T-cell (primary cell): ENCODE results near the gene RPTOR. TPM values are rescaled to one million over a fixed set of nuclear protein-coding genes. Genes with fewer than 3 reads are reported as not detected.
A peak's percentile ranks its signal among the peaks of the same experiment; 100 is the strongest.
"Not testable (repeated sequence)": the region's sequence is repeated elsewhere in the genome, so short reads cannot be mapped to it uniquely, and the experiment has no call there.

Source experiments
- ATAC-seq, 4 experiments: fragments of 200-7000 bp in 3 of 4; fragments of 150-1000 bp in 1 of 4; cut with Tn5 transposase; replicated peaks in 1 of 4; 1 replicate in 3 of 4; 2 replicates in 1 of 4; pipeline ENCODE4 v1.10.0; 2021; ENCODE audit warnings: moderate library complexity in 3 of 4, mild to moderate bottlenecking in 2 of 4, moderate number of reproducible peaks in 1 of 4
- CTCF ChIA-PET, 2 donors: fragments of 300-600 bp; sonication (Branson Sonifier 250); formaldehyde crosslinking; loops; one replicate each; lab custom pipeline; 2022; ENCODE audit warnings: antibody characterized with exemption in 2 of 2; lab: Charles Lee
- POLR2A ChIA-PET, 2 donors: fragments of 300-600 bp; sonication (Branson Sonifier 250); formaldehyde crosslinking; loops; one replicate each; lab custom pipeline; 2022; ENCODE audit warnings: antibody characterized with exemption in 2 of 2; lab: Charles Lee
- DNase-seq, 35 experiments: peaks; one replicate each; pipeline versions ENCODE4 v3.0.0 to v3.0.0-alpha.2; 2013 to 2023
- H3K27ac ChIP-seq: one replicate; pipeline ENCODE4 v1.5.1; 2013; ENCODE audit warnings: low read length
- H3K27me3 ChIP-seq, 2 experiments: replicated peaks in 1 of 2; 1 replicate in 1 of 2; 2 replicates in 1 of 2; pipeline versions ENCODE4 v1.6.1 to v1.7.0; 2013; ENCODE audit warnings: low read length in 1 of 2, mixed read lengths in 1 of 2; ENCODE audit not compliant: control insufficient read depth in 2 of 2, insufficient read depth in 2 of 2; ENCODE audit errors: extremely low read depth in 1 of 2
- H3K36me3 ChIP-seq, 2 donors: 1 replicate in 1 of 2; 2 replicates in 1 of 2; pipeline versions ENCODE4 v1.6.1 to v1.7.0; 2013; ENCODE audit warnings: low read length in 1 of 2; ENCODE audit not compliant: control insufficient read depth in 2 of 2, insufficient read depth in 1 of 2; ENCODE audit errors: extremely low read depth in 1 of 2
- H3K4me1 ChIP-seq, 2 experiments: 1 replicate in 1 of 2; 2 replicates in 1 of 2; pipeline versions ENCODE4 v1.6.1 to v1.7.0; 2013; ENCODE audit warnings: low read length in 2 of 2, mixed read lengths in 1 of 2; ENCODE audit not compliant: insufficient read depth in 2 of 2, control insufficient read depth in 1 of 2; ENCODE audit errors: extremely low read depth in 1 of 2
- H3K4me3 ChIP-seq, 2 donors: 1 replicate in 1 of 2; 2 replicates in 1 of 2; pipeline versions ENCODE4 v1.5.1 to v1.7.0; 2013; ENCODE audit warnings: mild to moderate bottlenecking in 2 of 2, low read length in 1 of 2, moderate library complexity in 1 of 2; ENCODE audit not compliant: control insufficient read depth in 1 of 2; ENCODE audit errors: extremely low read depth in 1 of 2
- H3K9me3 ChIP-seq: 2 replicates; pipeline ENCODE4 v1.7.0; 2013
- H3K27ac Mint-ChIP-seq, 2 donors: one replicate each; pipeline ENCODE4 v1.8.0; 2020 to 2021; ENCODE audit warnings: mild to moderate bottlenecking in 2 of 2, mixed read lengths in 2 of 2
- H3K27me3 Mint-ChIP-seq, 2 donors: one replicate each; pipeline ENCODE4 v1.8.0; 2021 to 2022; ENCODE audit warnings: mixed read lengths in 2 of 2
- H3K36me3 Mint-ChIP-seq: one replicate; pipeline ENCODE4 v1.8.0; 2021; ENCODE audit warnings: mixed read lengths
- H3K4me1 Mint-ChIP-seq, 3 donors: one replicate each; pipeline ENCODE4 v1.8.0; 2020 to 2022; ENCODE audit warnings: mixed read lengths in 3 of 3, mild to moderate bottlenecking in 1 of 3
- H3K4me3 Mint-ChIP-seq, 3 donors: one replicate each; pipeline ENCODE4 v1.8.0; 2020 to 2022; ENCODE audit warnings: mild to moderate bottlenecking in 3 of 3, mixed read lengths in 3 of 3, moderate library complexity in 3 of 3
- H3K9me3 Mint-ChIP-seq, 3 donors: one replicate each; pipeline ENCODE4 v1.8.0; 2020 to 2022; ENCODE audit warnings: mixed read lengths in 3 of 3
- WGBS: methylation state at CpG from one replicate; pipeline ENCODE4 v1.1.5; 2013; ENCODE audit warnings: missing lambda C conversion rate; ENCODE audit not compliant: insufficient coverage; 5-methylcytosine and 5-hydroxymethylcytosine counted together
- total RNA-seq, 35 experiments: library from RNA in 6 of 35; stranded (reverse) in 6 of 35; fragments of 120-200 nt in 1 of 35; gene quantifications; one replicate each; pipeline versions ENCODE4 v1.2.1 to v1.2.4 and lab custom pipeline; 2013 to 2026

The RPTOR gene
- total RNA-seq, 5 donors from 2014 or later (not counting 1 experiment from before 2014, with no cell fraction given) = 59.4 to 76.8 (median 71.4) TPM

DNA sequence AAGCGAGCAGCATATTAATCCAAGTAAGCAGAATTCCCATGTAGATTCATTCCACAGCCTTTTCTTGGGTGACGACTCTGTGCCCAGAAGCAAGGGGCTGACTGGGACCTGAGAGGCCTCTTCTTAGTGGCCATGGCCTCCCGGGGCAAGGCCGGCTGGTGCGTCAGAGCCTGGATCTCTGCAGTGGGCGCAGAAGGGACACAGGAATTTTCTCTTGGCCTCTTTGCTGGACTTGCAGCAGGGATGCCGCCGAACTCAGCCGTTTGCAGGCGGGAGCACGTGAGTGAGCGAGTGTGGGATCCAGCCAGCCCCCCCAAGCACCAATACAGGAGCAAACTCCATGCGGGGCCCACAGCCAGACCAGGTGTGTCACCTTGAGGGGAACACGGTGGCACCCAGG lies 151.8 kb downstream of the RPTOR start:
- ChIA-PET CTCF (no interaction called here), POLR2A (no interaction called here)
- Histone ChIP-seq H3K27me3 (no peaks in the 10 kb centered on the region), H3K9me3 (no peaks in the 10 kb centered on the region), H3K36me3 (peaks cover 0 to 7% of the 10 kb centered on the region in 2 donors), H3K4me3 (no peak overlapping the region), H3K4me1 (peaks cover 0 to 41% of the 10 kb centered on the region in 2 experiments), H3K27ac (no peak overlapping the region)
- peaks cover 4 to 6% (median 5%) of the 10 kb centered on the region in 3 donors for H3K9me3 Mint-ChIP-seq
- ATAC-seq (no peak), DNase-seq (no peak)
- 91% methylated on average over 11 of the region's 14 CpGs for WGBS
- H3K4me3 Mint-ChIP-seq = no peak overlapping the region
- peaks cover 43 to 67% (median 52%) of the 10 kb centered on the region in 3 donors for H3K4me1 Mint-ChIP-seq
- peaks cover 2% of the 10 kb centered on the region for H3K36me3 Mint-ChIP-seq
- H3K27ac Mint-ChIP-seq = no peak overlapping the region
- no peaks in the 10 kb centered on the region for H3K27me3 Mint-ChIP-seq

GRCh38 chr17:80696964-80697363 lies 152.3 kb downstream of the RPTOR start:
- H3K4me3 ChIP-seq = no peak overlapping the region
- Mint-ChIP-seq H3K27ac (no peak overlapping the region), H3K36me3 (no peaks in the 10 kb centered on the region), H3K9me3 (peaks cover 4 to 6% (median 5%) of the 10 kb centered on the region in 3 donors), H3K27me3 (no peaks in the 10 kb centered on the region), H3K4me1 (peaks cover 42 to 67% (median 52%) of the 10 kb centered on the region in 3 donors), H3K4me3 (no peak overlapping the region)
- no peak overlapping the region for H3K27ac ChIP-seq
- peaks cover 0 to 41% of the 10 kb centered on the region in 2 experiments for H3K4me1 ChIP-seq
- no peaks in the 10 kb centered on the region for H3K9me3 ChIP-seq
- H3K36me3 ChIP-seq = peaks cover 0 to 5% of the 10 kb centered on the region in 2 donors
- WGBS = 94% methylated on average over 5 of the region's 5 CpGs
- CTCF ChIA-PET = no interaction called here
- POLR2A ChIA-PET = no interaction called here
- ATAC-seq (no peak), DNase-seq (no peak)
- H3K27me3 ChIP-seq = no peaks in the 10 kb centered on the region

- Histone ChIP-seq H3K36me3 (peaks cover 0 to under 1% of the 10 kb centered on the region in 2 donors), H3K4me3 (no peak overlapping the region), H3K4me1 (peaks cover 4 to 52% of the 10 kb centered on the region in 2 experiments), H3K27me3 (no peaks in the 10 kb centered on the region), H3K9me3 (peaks cover 2% of the 10 kb centered on the region), H3K27ac (no peak overlapping the region)
- H3K27me3 Mint-ChIP-seq = no peaks in the 10 kb centered on the region
- peaks cover 4% of the 10 kb centered on the region for H3K36me3 Mint-ChIP-seq
- no peak overlapping the region for H3K4me3 Mint-ChIP-seq
- ATAC-seq = no peak
- ChIA-PET POLR2A (no interaction called here), CTCF (interaction anchor here (0.6 to 0.9 kb wide), 2 partner anchors 82 to 1795 kb away, joined by 3 to 4 read pairs; no protein-coding TSS in a partner anchor)
- peaks cover 55 to 81% (median 66%) of the 10 kb centered on the region in 3 donors for H3K4me1 Mint-ChIP-seq
- DNase-seq = no peak
- no peak overlapping the region for H3K27ac Mint-ChIP-seq
- peaks cover 4 to 10% (median 6%) of the 10 kb centered on the region in 3 donors for H3K9me3 Mint-ChIP-seq
- 98% methylated on average over 8 of the region's 14 CpGs for WGBS
Observed at GRCh38 chr17:80698297-80698696, 153.7 kb downstream of the RPTOR start.

GRCh38 chr17:80699205-80699604 lies 154.6 kb downstream of the RPTOR start:
- H3K4me3 ChIP-seq, H3K27me3 ChIP-seq, POLR2A ChIA-PET, H3K36me3 ChIP-seq, H3K27ac Mint-ChIP-seq, H3K27ac ChIP-seq, DNase-seq, H3K36me3 Mint-ChIP-seq, H3K27me3 Mint-ChIP-seq, ATAC-seq, H3K9me3 ChIP-seq, H3K4me3 Mint-ChIP-seq: not testable (repeated sequence)
- H3K4me1 ChIP-seq = peaks cover 11 to 61% of the 10 kb centered on the region in 2 experiments
- peaks cover 4 to 11% (median 6%) of the 10 kb centered on the region in 3 donors for H3K9me3 Mint-ChIP-seq
- no CpG with 5 or more reads among the region's 3 CpGs for WGBS
- CTCF ChIA-PET = interaction anchor here (0.5 to 0.9 kb wide), 2 partner anchors 57 to 83 kb away, joined by 3 to 4 read pairs; no protein-coding TSS in a partner anchor
- H3K4me1 Mint-ChIP-seq = peaks cover 64 to 90% (median 75%) of the 10 kb centered on the region in 3 donors

DNA sequence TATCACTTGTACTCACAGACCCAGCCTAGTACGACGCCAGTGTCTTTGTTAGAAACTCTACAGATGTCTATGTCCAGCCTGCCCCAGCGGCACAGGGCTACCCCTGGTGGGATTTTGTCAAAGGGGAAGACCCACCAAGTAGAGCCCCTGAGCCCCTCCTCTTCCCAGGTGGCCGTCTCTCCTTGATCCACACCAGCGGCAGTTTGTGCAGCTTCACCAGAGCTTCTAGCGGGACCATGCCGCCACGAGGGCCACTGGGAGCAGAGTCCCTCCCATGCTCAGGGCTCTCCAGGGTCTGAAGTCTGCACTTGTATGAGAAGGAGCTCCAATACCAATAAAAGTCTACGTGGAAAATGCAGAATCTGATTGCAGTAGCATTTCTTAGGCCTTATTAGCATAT lies 157.1 kb downstream of the RPTOR start:
- Histone ChIP-seq H3K27ac (no peak overlapping the region), H3K36me3 (no peaks in the 10 kb centered on the region), H3K4me3 (no peak overlapping the region), H3K9me3 (peaks cover 2% of the 10 kb centered on the region), H3K4me1 (peaks cover 15 to 62% of the 10 kb centered on the region in 2 experiments), H3K27me3 (no peaks in the 10 kb centered on the region)
- no peak for ATAC-seq
- POLR2A ChIA-PET = no interaction called here
- Mint-ChIP-seq H3K9me3 (peaks cover 4 to 11% (median 6%) of the 10 kb centered on the region in 3 donors), H3K36me3 (peaks cover 11% of the 10 kb centered on the region), H3K27ac (peak overlapping the region in 1 of 2 donors; percentile 52), H3K4me3 (no peak overlapping the region), H3K27me3 (no peaks in the 10 kb centered on the region), H3K4me1 (peaks cover 64 to 91% (median 76%) of the 10 kb centered on the region in 3 donors)
- CTCF ChIA-PET = no interaction called here
- DNase-seq = no peak
- WGBS = 100% methylated on average over 1 of the region's 9 CpGs

DNA sequence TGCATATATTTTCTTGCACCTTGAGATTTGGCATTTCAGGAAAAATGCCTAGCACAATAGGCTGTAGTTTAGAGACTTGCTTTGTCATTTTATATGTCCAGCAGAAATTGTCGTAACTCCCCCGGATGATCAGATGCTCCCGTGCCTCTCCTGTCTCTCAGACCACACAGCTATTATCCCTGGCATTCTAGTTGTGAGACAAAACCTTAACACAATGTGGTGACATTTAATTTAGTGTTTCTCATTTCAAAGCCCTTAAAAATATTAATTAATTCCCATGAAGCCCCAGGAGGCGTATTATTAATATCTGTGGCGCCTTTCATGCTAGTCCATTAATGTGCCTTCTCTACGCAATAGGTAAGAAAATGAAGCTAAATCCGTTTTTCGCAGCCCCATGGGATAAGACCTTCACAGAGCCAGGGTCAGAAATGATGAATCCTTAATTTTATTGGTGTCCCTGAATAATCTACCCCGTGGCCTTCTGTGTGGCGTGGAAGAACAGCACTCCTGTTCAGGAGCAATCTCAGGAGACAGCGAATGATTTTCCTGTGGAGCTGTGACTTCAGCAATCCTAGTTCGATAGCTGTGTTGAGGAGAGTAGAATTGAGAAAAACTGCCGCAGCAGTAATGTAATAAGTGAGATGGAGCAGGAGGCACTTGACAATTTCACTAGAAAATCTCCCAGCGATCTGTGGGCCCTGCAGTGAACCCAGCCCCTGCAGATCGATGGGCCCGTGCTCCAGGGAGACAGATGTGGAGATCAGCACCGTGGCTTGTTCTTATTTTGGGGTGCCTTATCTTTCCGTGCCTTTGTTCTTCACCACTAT lies 157.9 kb downstream of the RPTOR start:
- ChIA-PET POLR2A (interaction anchor here in 1 of 2 donors (1.1 kb wide), 1 partner anchor 9 kb away, joined by 3 read pairs; no protein-coding TSS in a partner anchor), CTCF (interaction anchor here in 1 of 2 donors (0.5 kb wide), 1 partner anchor 128 kb away, joined by 4 read pairs; no protein-coding TSS in a partner anchor)
- H3K36me3 ChIP-seq = no peaks in the 10 kb centered on the region
- H3K4me1 ChIP-seq = peaks cover 15 to 57% of the 10 kb centered on the region in 2 experiments
- Mint-ChIP-seq H3K27me3 (no peaks in the 10 kb centered on the region), H3K36me3 (peaks cover 16% of the 10 kb centered on the region), H3K4me3 (peak overlapping the region in 1 of 3 donors; percentile 57), H3K9me3 (peaks cover 4 to 11% (median 6%) of the 10 kb centered on the region in 3 donors), H3K27ac (peak overlapping the region; percentile 93 to 95), H3K4me1 (peaks cover 58 to 90% (median 75%) of the 10 kb centered on the region in 3 donors)
- ATAC-seq = peak in 2 of 4 experiments; percentile 11 to 23
- no peak for DNase-seq
- no peak overlapping the region for H3K4me3 ChIP-seq
- peak overlapping the region; percentile 52 for H3K27ac ChIP-seq
- 95% methylated on average over 7 of the region's 18 CpGs for WGBS
- H3K9me3 ChIP-seq = peaks cover 2% of the 10 kb centered on the region
- H3K27me3 ChIP-seq = no peaks in the 10 kb centered on the region
